PFSK-1 (cell line): ENCODE results near the gene RYR2.

Source experiments
- FOXP2 ChIP-seq: optimal IDR thresholded peaks from 2 replicates; pipeline ENCODE3; 2011; ENCODE audit warnings: borderline replicate concordance, control low read depth, inconsistent platforms; ENCODE audit not compliant: insufficient read depth; ENCODE audit errors: extremely low read length, extremely low read depth
- POLR2AphosphoS5 ChIP-seq: IDR thresholded peaks from 2 replicates; pipeline ENCODE4 v1.6.1; 2012; ENCODE audit warnings: low read depth, mild to moderate bottlenecking, control low read depth, low read length, moderate library complexity
- SIN3A ChIP-seq: IDR thresholded peaks from 2 replicates; pipeline ENCODE4 v1.6.1; 2012; ENCODE audit warnings: mild to moderate bottlenecking, low read length, moderate library complexity, borderline replicate concordance; ENCODE audit not compliant: insufficient read depth
- TAF1 ChIP-seq: IDR thresholded peaks from 2 replicates; pipeline ENCODE4 v1.6.1; 2012; ENCODE audit warnings: low read length, control low read depth, borderline replicate concordance; ENCODE audit not compliant: insufficient read depth
- TF ChIP-seq, protein P1 (sequence below), 2 experiments: IDR thresholded peaks; 2 replicates each; pipeline versions ENCODE4 v1.6.1 to v1.8.0; 2011 to 2012; ENCODE audit warnings: low read depth in 2 of 2, low read length in 2 of 2, control low read depth in 1 of 2, inconsistent platforms in 1 of 2, mild to moderate bottlenecking in 1 of 2, moderate library complexity in 1 of 2; ENCODE audit not compliant: insufficient read depth in 1 of 2

Gene RYR2

GRCh38 chr1:237358555-237358954, 316.6 kb downstream of the RYR2 start:
- TF ChIP-seq, protein P1, sequence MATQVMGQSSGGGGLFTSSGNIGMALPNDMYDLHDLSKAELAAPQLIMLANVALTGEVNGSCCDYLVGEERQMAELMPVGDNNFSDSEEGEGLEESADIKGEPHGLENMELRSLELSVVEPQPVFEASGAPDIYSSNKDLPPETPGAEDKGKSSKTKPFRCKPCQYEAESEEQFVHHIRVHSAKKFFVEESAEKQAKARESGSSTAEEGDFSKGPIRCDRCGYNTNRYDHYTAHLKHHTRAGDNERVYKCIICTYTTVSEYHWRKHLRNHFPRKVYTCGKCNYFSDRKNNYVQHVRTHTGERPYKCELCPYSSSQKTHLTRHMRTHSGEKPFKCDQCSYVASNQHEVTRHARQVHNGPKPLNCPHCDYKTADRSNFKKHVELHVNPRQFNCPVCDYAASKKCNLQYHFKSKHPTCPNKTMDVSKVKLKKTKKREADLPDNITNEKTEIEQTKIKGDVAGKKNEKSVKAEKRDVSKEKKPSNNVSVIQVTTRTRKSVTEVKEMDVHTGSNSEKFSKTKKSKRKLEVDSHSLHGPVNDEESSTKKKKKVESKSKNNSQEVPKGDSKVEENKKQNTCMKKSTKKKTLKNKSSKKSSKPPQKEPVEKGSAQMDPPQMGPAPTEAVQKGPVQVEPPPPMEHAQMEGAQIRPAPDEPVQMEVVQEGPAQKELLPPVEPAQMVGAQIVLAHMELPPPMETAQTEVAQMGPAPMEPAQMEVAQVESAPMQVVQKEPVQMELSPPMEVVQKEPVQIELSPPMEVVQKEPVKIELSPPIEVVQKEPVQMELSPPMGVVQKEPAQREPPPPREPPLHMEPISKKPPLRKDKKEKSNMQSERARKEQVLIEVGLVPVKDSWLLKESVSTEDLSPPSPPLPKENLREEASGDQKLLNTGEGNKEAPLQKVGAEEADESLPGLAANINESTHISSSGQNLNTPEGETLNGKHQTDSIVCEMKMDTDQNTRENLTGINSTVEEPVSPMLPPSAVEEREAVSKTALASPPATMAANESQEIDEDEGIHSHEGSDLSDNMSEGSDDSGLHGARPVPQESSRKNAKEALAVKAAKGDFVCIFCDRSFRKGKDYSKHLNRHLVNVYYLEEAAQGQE (IDR thresholded peaks at IDR 0.05; ENCODE audit: insufficient read depth in 1 of 2, low read depth in 2 of 2, low read length in 2 of 2), result no peak
- TF ChIP-seq TAF1 (no peak), POLR2AphosphoS5 (no peak), SIN3A (no peak), FOXP2 (no peak)

- TF ChIP-seq TAF1 (no peak), SIN3A (no peak), FOXP2 (no peak)
- TF ChIP-seq, protein P1 (IDR thresholded peaks at IDR 0.05; ENCODE audit: insufficient read depth in 1 of 2, low read depth in 2 of 2, low read length in 2 of 2), result no peak
These were observed 325.8 kb downstream of the RYR2 start for GRCh38 chr1:237367758-237368157.

- TF ChIP-seq FOXP2 (no peak), TAF1 (no peak), POLR2AphosphoS5 (no peak)
These were observed 341.8 kb downstream of the RYR2 start for GRCh38 chr1:237383791-237384190.

DNA sequence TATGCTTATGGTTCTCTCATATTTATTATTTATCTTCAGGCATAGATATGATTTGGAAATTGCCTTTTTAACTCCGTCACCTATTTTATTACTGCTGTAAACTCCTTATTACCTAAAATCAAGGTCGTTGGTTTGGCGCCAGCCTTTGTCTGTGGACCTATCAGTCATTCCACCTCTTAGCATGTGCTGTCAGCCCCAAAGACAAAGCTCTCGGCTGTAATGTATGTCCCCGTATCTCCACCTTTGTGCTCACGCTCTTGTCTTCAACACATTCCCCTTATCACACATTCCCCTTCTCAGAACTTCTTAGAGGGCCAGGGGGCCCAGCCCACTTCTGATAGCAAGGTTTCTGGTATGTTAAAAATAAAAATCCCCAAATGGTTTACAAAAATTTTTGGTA, 342.2 kb downstream of the RYR2 start:
- TF ChIP-seq, protein P1 (IDR thresholded peaks at IDR 0.05; ENCODE audit: insufficient read depth in 1 of 2, low read depth in 2 of 2, low read length in 2 of 2), result no peak
- TF ChIP-seq TAF1 (no peak), SIN3A (no peak), FOXP2 (no peak), POLR2AphosphoS5 (no peak)

- TF ChIP-seq SIN3A, result no peak
- TF ChIP-seq FOXP2, result no peak
- TF ChIP-seq POLR2AphosphoS5, result no peak
- no peak for TF ChIP-seq TAF1
- TF ChIP-seq, protein P1 (IDR thresholded peaks at IDR 0.05; ENCODE audit: insufficient read depth in 1 of 2, low read depth in 2 of 2, low read length in 2 of 2), result no peak
These were observed 344.6 kb downstream of the RYR2 start for GRCh38 chr1:237386362-237387143.
